Chondrocyte (in vitro differentiated cells): ENCODE measurements around the gene IFI16. TPM values are rescaled to one million over a fixed set of nuclear protein-coding genes. Genes with fewer than 3 reads are reported as not detected.
"Not testable (repeated sequence)": the region's sequence is repeated elsewhere in the genome, so short reads cannot be mapped to it uniquely, and the experiment has no call there.

ENCODE experiments used
- DNase-seq: peaks from one replicate; pipeline ENCODE4 v3.0.0; 2021; ENCODE audit warnings: mixed read lengths, low spot score
- H3K27ac Mint-ChIP-seq: one replicate; pipeline ENCODE4 v1.8.0; 2021; ENCODE audit warnings: mild to moderate bottlenecking, moderate library complexity, mixed read lengths; ENCODE audit not compliant: unreplicated experiment
- H3K27me3 Mint-ChIP-seq: 2 replicates; pipeline ENCODE4 v1.8.0; 2021; ENCODE audit warnings: low read depth, mixed read lengths
- H3K36me3 Mint-ChIP-seq: 2 replicates; pipeline ENCODE4 v1.8.0; 2021; ENCODE audit warnings: low read depth, mixed read lengths
- H3K4me1 Mint-ChIP-seq: 2 replicates; pipeline ENCODE4 v1.8.0; 2021; ENCODE audit warnings: low read depth, mild to moderate bottlenecking, mixed read lengths
- H3K4me3 Mint-ChIP-seq: one replicate; pipeline ENCODE4 v1.8.0; 2021; ENCODE audit warnings: mild to moderate bottlenecking, moderate library complexity, mixed read lengths; ENCODE audit not compliant: unreplicated experiment
- H3K9me3 Mint-ChIP-seq: 2 replicates; pipeline ENCODE4 v1.8.0; 2021; ENCODE audit warnings: low read depth, mixed read lengths
- total RNA-seq: library from RNA; stranded (reverse); gene quantifications from 3 replicates; pipeline ENCODE4 v1.2.1, GENCODE V29; 2021
- TF ChIP-seq, protein P1 (sequence below): fragments of 200-600 bp; sonication (generic); IDR thresholded peaks from 2 replicates; pipeline ENCODE4 v1.5.0; 2021; ENCODE audit warnings: antibody characterized with exemption, mild to moderate bottlenecking, moderate library complexity

Gene IFI16
- total RNA-seq, 1 donor from 2014 or later = 10.1 TPM

DNA sequence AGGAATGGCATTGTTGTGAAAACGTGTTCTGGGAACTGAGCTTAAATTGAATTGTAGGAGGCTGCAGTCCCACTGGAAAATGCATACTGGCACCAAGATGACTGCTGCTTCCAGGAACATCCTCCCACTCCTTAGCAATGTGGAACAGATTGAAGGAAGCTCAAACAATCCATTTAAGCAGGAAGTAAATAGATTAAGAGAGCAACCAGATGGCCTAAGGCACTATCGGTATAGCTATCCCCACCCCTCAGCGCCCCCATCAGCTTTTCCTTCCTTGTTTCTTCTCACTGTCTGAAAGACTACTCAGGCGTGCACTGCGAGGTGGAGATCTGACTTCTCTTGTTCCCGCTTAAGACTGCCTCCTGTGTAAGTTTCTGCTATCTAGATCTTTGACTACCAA lies 4.0 kb upstream of the IFI16 start:
- no peak for DNase-seq
- no peaks in the 10 kb centered on the region for H3K36me3 Mint-ChIP-seq
- H3K4me3 Mint-ChIP-seq = no peak overlapping the region
- H3K27me3 Mint-ChIP-seq = peaks cover 2% of the 10 kb centered on the region
- H3K4me1 Mint-ChIP-seq = peaks cover 13% of the 10 kb centered on the region
- TF ChIP-seq, protein P1, sequence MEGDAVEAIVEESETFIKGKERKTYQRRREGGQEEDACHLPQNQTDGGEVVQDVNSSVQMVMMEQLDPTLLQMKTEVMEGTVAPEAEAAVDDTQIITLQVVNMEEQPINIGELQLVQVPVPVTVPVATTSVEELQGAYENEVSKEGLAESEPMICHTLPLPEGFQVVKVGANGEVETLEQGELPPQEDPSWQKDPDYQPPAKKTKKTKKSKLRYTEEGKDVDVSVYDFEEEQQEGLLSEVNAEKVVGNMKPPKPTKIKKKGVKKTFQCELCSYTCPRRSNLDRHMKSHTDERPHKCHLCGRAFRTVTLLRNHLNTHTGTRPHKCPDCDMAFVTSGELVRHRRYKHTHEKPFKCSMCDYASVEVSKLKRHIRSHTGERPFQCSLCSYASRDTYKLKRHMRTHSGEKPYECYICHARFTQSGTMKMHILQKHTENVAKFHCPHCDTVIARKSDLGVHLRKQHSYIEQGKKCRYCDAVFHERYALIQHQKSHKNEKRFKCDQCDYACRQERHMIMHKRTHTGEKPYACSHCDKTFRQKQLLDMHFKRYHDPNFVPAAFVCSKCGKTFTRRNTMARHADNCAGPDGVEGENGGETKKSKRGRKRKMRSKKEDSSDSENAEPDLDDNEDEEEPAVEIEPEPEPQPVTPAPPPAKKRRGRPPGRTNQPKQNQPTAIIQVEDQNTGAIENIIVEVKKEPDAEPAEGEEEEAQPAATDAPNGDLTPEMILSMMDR = no peak
- H3K27ac Mint-ChIP-seq = no peak overlapping the region
- no peaks in the 10 kb centered on the region for H3K9me3 Mint-ChIP-seq

DNA sequence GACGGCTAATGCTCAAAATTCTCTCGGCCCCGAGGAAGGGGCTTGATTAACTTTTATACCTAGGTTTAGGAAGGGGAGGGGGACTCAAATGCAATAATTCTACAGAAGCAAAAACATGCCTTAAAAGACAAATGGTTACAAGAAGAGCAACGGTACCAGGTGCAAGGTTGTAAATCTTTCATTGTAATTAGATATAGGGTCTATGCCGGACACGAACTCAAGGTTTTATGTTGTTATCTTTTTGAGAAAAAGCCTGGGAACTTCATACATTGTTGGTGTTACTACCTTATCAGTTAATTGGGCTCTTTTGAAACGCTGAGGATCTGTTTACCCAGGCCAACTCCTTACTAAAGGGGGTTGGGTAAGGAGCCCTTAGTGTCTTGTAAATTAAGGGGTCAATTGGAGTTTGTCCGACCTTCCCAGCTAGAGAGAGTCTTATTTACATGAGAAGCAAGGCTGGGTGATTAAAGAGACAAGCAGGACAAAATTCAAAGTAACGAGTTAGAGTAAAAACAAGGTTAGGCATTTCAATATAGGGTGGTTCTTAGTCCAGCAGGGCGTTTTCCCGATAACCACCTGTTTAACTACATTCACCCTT lies 3.4 kb upstream of the IFI16 start:
- DNase-seq, H3K27ac Mint-ChIP-seq, H3K36me3 Mint-ChIP-seq, H3K4me3 Mint-ChIP-seq, H3K9me3 Mint-ChIP-seq, H3K27me3 Mint-ChIP-seq: not testable (repeated sequence)
- H3K4me1 Mint-ChIP-seq = peaks cover 11% of the 10 kb centered on the region

DNA sequence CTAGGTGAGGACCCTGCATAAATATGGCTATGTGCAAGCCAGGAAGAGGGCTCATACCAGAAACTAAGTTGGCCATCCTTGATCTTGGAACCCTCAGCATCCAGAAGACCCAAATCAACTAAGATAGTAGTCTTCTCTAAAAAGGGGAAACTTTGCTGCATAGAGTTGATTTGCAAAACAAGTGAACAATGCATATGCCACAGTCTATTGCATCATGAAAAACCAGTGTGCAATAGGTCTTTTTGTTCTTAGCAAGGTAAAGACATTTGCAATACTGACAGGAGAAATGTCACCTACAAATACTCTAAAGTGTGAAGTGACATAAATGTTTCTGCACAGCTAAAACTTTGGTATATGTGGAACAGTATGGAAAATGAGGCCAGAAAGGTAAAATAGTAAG lies 2.0 kb upstream of the IFI16 start:
- Mint-ChIP-seq H3K4me1 (peaks cover 19% of the 10 kb centered on the region), H3K9me3 (no peaks in the 10 kb centered on the region), H3K4me3 (no peak overlapping the region), H3K27me3 (peaks cover 2% of the 10 kb centered on the region), H3K27ac (no peak overlapping the region), H3K36me3 (peaks cover 2% of the 10 kb centered on the region)
- TF ChIP-seq, protein P1 = no peak
- DNase-seq = no peak

DNA sequence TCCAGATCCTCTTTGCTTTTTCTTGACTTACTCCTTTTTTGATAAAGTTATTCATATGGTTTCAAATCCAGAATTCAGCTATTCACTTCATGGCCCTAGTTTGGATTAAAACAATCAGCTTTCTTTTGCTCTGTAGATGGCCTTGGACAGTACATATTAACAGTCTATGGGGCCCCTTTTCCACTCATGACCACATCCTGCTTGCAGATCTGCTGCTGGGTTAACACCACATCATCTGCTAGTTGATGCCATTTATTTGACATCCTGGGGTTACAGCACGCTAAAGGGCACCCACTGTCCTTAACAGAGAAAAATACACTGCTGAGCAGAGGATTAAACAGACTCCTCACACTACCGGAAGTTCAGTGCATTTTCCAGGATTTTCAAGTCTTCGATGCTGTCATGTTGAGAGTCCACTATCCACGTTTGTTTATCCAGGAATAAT lies 941 bp upstream of the IFI16 start:
- Mint-ChIP-seq H3K9me3 (no peaks in the 10 kb centered on the region), H3K4me3 (no peak overlapping the region), H3K27ac (no peak overlapping the region), H3K27me3 (peaks cover 2% of the 10 kb centered on the region), H3K4me1 (peaks cover 21% of the 10 kb centered on the region), H3K36me3 (peaks cover 2% of the 10 kb centered on the region)
- TF ChIP-seq, protein P1 = no peak
- no peak for DNase-seq

DNA sequence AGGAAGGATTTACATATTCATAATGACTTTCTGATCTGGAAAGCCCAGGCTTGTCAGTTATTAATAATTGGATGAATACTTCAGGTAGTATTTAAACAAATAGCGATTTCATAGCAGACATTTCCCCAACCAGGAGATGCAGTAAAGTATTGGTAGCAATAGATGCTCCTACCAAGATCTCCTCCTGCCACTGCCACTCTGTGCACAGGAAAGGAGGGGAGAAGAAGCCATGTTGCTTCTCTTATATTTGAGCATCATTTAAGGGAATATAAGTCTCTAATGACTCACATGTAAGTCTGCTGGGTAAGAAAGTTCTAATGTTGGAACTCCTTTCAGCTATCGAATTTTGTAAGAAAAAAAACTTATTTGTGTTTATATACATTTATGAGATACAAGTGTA lies 420 bp upstream of the IFI16 start:
- peaks cover 2% of the 10 kb centered on the region for H3K36me3 Mint-ChIP-seq
- TF ChIP-seq, protein P1 = no peak
- H3K9me3 Mint-ChIP-seq = no peaks in the 10 kb centered on the region
- peaks cover 21% of the 10 kb centered on the region for H3K4me1 Mint-ChIP-seq
- H3K27me3 Mint-ChIP-seq = peaks cover 2% of the 10 kb centered on the region
- DNase-seq = no peak
- no peak overlapping the region for H3K4me3 Mint-ChIP-seq
- no peak overlapping the region for H3K27ac Mint-ChIP-seq

DNA sequence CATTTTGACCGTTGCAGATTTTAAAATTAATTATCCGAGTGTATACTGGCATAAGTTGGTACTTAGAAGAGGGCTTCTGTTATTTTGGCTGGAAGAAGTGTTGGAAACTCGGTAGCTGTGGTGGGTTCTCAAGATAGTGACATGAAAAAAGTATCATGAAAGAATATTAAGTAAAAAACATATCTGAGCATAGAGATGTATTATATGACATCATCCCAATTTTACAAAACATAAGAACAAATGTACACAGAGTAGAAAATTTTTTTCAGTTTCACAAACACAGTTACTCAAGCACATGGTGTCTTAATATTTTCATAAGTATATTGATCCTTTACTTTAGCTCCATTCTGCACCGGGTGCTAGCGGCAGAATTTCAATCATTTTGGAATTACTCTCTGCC lies 684 bp downstream of the IFI16 start:
- Mint-ChIP-seq H3K4me3 (peak overlapping the region; percentile 59), H3K27me3 (no peaks in the 10 kb centered on the region), H3K9me3 (no peaks in the 10 kb centered on the region), H3K36me3 (peaks cover 2% of the 10 kb centered on the region), H3K27ac (peak overlapping the region; percentile 85), H3K4me1 (peaks cover 23% of the 10 kb centered on the region)
- TF ChIP-seq, protein P1 = no peak
- DNase-seq = no peak

DNA sequence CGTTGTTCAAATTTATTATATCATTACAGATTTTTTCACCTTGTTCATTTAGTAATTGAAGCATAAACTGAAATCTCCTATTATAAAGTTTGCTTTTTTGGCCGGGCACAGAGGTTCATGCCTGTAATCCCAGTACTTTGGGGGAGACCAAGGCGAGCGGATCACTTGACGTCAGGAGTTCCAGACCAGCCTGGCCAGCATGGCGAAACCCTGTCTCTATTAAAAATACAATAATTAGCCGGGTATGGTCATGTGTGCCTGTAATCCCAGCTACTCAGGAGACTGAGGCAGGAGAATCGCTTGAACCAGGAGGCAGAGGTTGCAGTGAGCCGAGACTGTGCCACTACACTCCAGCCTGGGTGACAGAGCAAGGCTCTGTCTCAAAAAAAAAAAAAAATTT lies 1.3 kb downstream of the IFI16 start:
- H3K9me3 Mint-ChIP-seq, H3K4me3 Mint-ChIP-seq, DNase-seq, H3K27ac Mint-ChIP-seq, H3K36me3 Mint-ChIP-seq, H3K27me3 Mint-ChIP-seq: not testable (repeated sequence)
- H3K4me1 Mint-ChIP-seq = peaks cover 26% of the 10 kb centered on the region
